Activated naive CD4-positive, alpha-beta T cell treated with anti-CD3 and anti-CD28 coated beads, Interleukin-2, amount 50 U/mL, for 72 hours (primary cell): ENCODE data around the gene RRP36. TPM values are rescaled to one million over a fixed set of nuclear protein-coding genes. Genes with fewer than 3 reads are reported as not detected.
A peak's percentile ranks its signal among the peaks of the same experiment; 100 is the strongest.

Experiments used
- ATAC-seq, 2 donors: fragments of 150-1000 bp; cut with Tn5 transposase; 2 replicates each; pipeline ENCODE4 v1.10.0; 2021; ENCODE audit warnings: mild to moderate bottlenecking in 2 of 2, moderate library complexity in 2 of 2
- DNase-seq, 2 donors: peaks; one replicate each; pipeline ENCODE4 v3.0.0; 2021 to 2022; ENCODE audit warnings: low spot score in 2 of 2
- H3K27ac Mint-ChIP-seq, 2 donors: one replicate each; pipeline ENCODE4 v1.8.0; 2022; ENCODE audit warnings: mild to moderate bottlenecking in 2 of 2, mixed read lengths in 2 of 2
- H3K36me3 Mint-ChIP-seq, 2 donors: one replicate each; pipeline ENCODE4 v1.8.0; 2022; ENCODE audit warnings: mixed read lengths in 2 of 2
- H3K9me3 Mint-ChIP-seq, 2 donors: one replicate each; pipeline ENCODE4 v1.8.0; 2022; ENCODE audit warnings: mixed read lengths in 2 of 2
- total RNA-seq, 2 donors: library from RNA; stranded (reverse); gene quantifications; one replicate each; pipeline ENCODE4 v1.2.3, GENCODE V29; 2022

Gene RRP36
- total RNA-seq, 2 donors from 2014 or later = 45.6 to 46.9 TPM

DNA sequence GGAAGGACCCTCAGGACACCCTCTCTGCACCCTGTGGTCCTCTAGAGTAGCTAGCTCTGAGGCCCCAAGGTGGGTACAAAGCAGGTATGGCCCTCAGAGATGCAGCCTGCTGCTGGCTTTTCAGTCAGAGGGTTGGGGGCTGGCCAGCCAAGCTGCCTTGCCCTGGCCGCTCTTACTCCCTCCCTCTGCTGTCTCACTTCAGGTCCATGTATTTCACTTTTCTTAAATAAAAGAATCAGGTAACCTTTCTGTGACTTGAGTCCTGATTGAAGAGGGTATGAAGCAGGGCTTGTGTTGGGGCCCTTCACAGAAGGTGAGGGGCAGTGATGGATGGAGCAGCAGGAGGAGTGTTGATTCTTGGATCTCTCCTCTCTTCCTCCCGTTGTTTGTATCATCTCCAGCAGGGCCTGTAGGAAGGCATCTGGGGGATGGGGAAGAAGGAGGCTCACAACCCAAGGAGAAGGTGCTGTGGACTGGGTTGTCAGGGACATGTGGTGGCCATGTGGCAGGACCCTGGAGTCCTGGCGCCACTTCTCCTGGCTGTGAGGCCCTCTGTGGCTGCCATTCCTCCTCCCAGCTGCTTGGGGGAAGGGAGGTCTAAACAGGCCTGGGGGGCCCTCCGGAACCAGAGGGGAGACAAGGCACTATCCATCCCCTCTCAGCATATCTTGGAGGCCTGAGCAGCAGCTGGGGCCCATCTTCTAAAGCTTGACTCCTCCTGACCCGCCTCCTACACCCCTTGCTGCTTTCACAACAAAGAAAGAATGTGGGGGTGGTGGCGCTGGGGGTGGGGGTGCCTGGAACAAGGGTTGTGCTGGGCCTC, 53.6 kb downstream of the RRP36 start:
- DNase-seq (no peak), ATAC-seq (no peak)
- no peaks in the 10 kb centered on the region for H3K9me3 Mint-ChIP-seq
- H3K36me3 Mint-ChIP-seq = peaks cover 0 to 6% of the 10 kb centered on the region in 2 donors
- no peak overlapping the region for H3K27ac Mint-ChIP-seq

DNA sequence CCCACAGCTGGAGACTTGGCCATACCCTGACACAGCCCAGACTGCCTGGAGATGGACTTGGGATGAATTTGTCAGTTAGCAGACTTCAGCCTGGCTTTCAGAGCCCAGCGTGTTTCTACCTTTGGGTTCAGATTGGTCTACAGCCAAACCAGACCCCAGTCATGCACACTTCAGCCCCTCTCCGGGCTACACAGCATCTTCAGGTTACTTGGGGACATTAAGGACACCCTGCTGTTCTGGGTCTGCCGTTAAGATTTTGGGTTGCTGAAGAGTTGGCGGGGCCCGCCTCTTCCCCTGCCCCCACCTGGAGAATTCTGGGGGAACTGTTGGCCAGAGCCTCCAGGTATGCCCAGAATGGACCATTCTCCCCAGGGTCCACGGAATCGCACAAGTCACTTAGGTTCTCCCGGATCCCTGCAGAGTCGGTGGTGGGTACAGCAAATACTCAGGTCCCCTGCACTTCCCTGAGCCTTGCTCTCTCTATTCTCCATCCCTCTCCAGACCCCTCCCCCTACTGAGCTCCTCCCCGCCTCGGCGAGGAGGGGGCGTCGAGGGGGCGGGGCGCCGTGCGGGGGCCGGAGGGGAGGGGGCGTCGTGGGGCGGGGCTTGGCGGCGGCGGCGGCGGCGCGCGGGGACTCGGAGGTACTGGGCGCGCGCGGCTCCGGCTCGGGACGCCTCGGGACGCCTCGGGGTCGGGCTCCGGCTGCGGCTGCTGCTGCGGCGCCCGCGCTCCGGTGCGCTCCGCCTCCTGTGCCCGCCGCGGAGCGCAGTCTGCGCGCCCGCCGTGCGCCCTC, 54.4 kb downstream of the RRP36 start, which contains the start of gene PTK7:
Gene PTK7 (plus strand): TSS at position 645 of the 794 bp plus-strand sequence. CDS start 175 bp downstream, outside the sequence.
- DNase-seq (peak in 1 of 2 donors; percentile 35), ATAC-seq (peak; percentile 50 to 84)
- no peaks in the 10 kb centered on the region for H3K9me3 Mint-ChIP-seq

DNA sequence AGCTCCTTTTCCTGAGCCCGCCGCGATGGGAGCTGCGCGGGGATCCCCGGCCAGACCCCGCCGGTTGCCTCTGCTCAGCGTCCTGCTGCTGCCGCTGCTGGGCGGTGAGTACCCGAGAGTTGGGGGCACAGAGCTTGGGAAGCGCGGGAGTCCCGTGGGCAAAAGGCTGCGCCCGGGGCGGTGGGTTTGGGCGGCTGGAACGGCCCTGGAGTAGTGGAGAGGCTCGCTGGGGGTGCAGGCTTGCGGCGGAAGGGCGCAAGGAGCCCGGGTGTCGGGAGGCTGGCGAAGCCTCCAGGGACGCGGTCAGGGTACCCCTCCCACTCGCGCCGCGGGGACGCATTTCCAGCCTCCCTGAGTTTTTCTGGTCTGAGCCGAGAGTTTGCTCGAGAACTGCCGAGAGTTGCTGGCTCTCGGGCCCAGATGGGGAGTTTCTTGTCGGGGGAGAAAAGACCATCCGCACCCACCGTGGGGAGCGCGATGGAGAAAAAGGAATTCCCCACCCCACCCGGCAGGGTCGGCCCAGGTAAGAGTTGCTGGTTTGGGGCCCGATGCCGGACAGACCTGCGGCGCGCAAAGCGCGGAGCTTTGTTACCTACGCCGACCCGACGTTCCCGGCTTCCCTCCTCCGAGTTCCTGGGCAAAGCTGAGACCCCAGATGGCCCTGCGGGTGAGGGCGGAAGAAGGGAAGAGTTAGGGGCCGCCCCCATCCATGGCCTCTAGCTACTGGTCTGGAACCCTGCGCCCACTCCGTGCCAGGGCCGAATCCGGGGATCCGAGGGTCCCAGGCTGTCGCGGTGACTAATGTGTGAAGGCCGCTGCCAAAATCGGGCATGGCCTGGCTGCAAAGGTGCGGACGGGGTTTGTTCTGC, 55.3 kb downstream of the RRP36 start:
- no peak for DNase-seq
- Mint-ChIP-seq H3K36me3 (peaks cover 0 to 6% of the 10 kb centered on the region in 2 donors), H3K27ac (no peak overlapping the region), H3K9me3 (no peaks in the 10 kb centered on the region)
- peak; percentile 25 to 42 for ATAC-seq

More for the DNA sequence above, 54.4 kb downstream of the RRP36 start, which contains the start of gene PTK7:
- no peak within 1 kb of the TSS for H3K27ac Mint-ChIP-seq
- H3K36me3 Mint-ChIP-seq = peaks cover 0 to 6% of the 10 kb centered on the region in 2 donors

DNA sequence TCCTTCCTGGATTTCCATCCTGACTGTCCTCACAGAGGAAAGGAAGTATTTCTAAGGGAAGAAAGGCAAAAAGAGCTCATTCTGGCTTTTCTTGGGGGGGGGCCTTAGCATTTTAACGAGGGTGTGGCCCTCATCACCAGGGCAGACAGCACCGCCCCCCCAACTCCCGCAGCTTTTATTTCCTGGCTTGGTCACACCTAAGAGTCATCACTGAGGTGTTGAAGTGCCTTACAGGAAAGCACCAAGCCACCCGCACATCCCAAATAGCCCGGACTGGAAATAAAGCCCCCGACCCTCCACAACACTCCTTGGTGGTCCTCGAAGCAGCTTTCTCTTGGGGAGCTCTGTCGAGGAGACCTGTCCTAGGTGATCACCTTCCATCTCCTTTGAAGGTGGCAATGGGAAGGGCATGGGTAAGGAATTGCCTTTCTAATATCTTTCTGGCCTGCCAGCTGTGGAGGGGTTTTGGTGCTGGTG, 55.9 kb downstream of the RRP36 start:
- H3K9me3 Mint-ChIP-seq = no peaks in the 10 kb centered on the region
- no peak overlapping the region for H3K27ac Mint-ChIP-seq
- DNase-seq (no peak), ATAC-seq (no peak)
- peaks cover 0 to 6% of the 10 kb centered on the region in 2 donors for H3K36me3 Mint-ChIP-seq

DNA sequence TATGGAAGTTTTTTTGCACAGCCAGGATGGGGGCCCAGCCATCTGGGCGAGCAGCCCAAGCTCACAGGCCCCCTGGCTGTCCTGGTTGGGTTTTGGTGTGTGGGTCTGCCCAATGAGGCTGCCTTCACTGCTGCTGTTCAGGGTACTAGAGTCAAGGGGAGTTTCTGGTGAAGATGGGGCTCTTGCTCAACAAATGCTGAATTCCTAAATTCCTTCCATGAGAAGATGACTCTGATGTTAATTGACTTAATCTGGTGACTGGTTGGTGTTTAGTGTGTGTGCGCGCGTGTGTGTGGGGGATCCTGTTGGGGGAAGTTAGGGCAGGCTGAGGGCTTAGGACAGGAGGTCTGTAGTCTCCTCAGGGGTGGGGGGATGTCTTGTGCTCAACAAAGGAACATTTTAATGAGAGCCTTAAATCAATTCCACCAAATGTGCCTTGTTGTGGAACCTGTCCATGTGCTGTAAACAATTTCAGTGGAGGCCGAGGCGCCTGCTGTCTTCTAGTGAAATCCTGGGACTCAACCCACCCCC, 56.6 kb downstream of the RRP36 start:
- no peak for ATAC-seq
- no peaks in the 10 kb centered on the region for H3K9me3 Mint-ChIP-seq
- peaks cover 0 to 1% of the 10 kb centered on the region in 2 donors for H3K36me3 Mint-ChIP-seq
- H3K27ac Mint-ChIP-seq = no peak overlapping the region
- DNase-seq = no peak

DNA sequence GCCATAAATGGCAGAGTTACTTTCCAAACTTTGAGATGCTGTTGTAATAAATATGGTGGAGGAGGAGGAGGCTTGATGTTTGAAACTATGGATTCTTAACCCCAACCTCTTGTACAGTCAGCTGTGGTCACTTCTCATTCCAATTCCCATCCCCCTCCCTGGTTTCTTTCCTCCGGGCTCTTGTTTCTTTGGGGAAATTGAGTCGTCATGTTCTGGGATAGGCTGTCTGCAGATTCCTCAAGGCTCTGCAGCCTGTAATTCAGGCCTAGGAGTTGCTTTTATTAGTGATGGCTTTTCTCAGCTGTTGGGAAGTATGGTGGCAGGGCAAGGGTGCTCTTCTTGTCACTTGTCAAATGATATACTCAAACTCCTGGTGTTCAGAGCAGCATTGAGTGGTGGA, 57.3 kb downstream of the RRP36 start:
- no peak overlapping the region for H3K27ac Mint-ChIP-seq
- no peaks in the 10 kb centered on the region for H3K36me3 Mint-ChIP-seq
- ATAC-seq (no peak), DNase-seq (no peak)
- no peaks in the 10 kb centered on the region for H3K9me3 Mint-ChIP-seq

Other genes starting within 250 kb of the RRP36 start
- gene BICRAL, start 239.6 kb upstream of the RRP36 start, total RNA-seq = 10 to 100 TPM; 12.4 to 15.0 TPM
- gene RPL7L1, start 142.0 kb upstream of the RRP36 start, total RNA-seq = 100 to 1,000 TPM; 120 to 125 TPM
- not detected for gene PTCRA, start 105.6 kb upstream of the RRP36 start, total RNA-seq
- 10 to 100 TPM; 37.9 to 51.6 TPM for gene CNPY3, start 92.1 kb upstream of the RRP36 start, total RNA-seq
- gene GNMT, start 60.9 kb upstream of the RRP36 start, total RNA-seq = 1 to 10 TPM in 1 of 2 donors, under 1 TPM in 1; 0.54 to 1.0 TPM
- gene PEX6, start 42.4 kb upstream of the RRP36 start, total RNA-seq = 10 to 100 TPM in 1 of 2 donors, 1 to 10 TPM in 1; 7.9 to 13.8 TPM
- gene PPP2R5D, start 37.1 kb upstream of the RRP36 start, total RNA-seq = 10 to 100 TPM; 53.0 to 96.0 TPM
- gene MEA1, start 7.7 kb upstream of the RRP36 start, total RNA-seq = 10 to 100 TPM; 79.4 to 83.6 TPM
- gene KLHDC3, start 7.4 kb upstream of the RRP36 start, total RNA-seq = 10 to 100 TPM; 67.7 to 74.0 TPM
- gene CUL7, start 32.2 kb downstream of the RRP36 start, total RNA-seq = 10 to 100 TPM; 13.0 to 21.6 TPM
- gene MRPL2, start 37.8 kb downstream of the RRP36 start, total RNA-seq = 10 to 100 TPM; 87.4 to 99.8 TPM
- gene KLC4, start 38.0 kb downstream of the RRP36 start, total RNA-seq = 10 to 100 TPM; 19.9 to 50.1 TPM
- gene PTK7, start 54.7 kb downstream of the RRP36 start, total RNA-seq = 1 to 10 TPM; 2.9 to 4.7 TPM
- 10 to 100 TPM; 31.0 to 42.7 TPM for gene SRF, start 149.6 kb downstream of the RRP36 start, total RNA-seq
- gene CUL9, start 160.6 kb downstream of the RRP36 start, total RNA-seq = 10 to 100 TPM; 45.7 to 88.0 TPM
- gene DNPH1, start 207.9 kb downstream of the RRP36 start, total RNA-seq = 10 to 100 TPM; 39.3 to 73.5 TPM
- gene TTBK1, start 221.9 kb downstream of the RRP36 start, total RNA-seq = under 1 TPM; 0.09 to 0.37 TPM